ENCODE results near the gene PGM1. TPM values are rescaled to one million over a fixed set of nuclear protein-coding genes. Genes with fewer than 3 reads are reported as not detected.
A peak's percentile ranks its signal among the peaks of the same experiment; 100 is the strongest.

The PGM1 gene
- polyA plus RNA-seq, 4 donors, result 30.7 to 32.4 (median 31.8) TPM

DNA sequence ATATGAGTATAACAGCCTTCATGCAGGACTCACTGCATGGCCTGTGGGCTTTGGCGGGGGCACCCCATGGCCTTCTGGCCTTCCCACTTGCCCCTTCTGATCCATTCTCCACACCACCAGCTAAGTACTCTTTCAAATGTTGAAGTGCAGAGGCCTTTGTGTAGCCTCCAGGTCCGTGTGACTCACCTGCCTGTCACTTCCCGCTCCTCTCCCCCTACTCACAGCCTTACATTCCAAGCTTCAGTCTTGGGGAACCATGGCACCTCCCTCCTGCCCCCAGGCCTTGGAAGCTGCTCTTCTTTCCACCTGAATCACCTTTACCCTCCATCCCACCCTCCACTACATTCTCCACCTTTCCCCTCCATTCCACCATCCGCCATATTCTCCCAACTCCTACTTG lies 69.6 kb downstream of the PGM1 start:
- no peak for DNase-seq (ENCODE audit: low read depth in 4 of 4, low spot score in 3 of 4)

DNA sequence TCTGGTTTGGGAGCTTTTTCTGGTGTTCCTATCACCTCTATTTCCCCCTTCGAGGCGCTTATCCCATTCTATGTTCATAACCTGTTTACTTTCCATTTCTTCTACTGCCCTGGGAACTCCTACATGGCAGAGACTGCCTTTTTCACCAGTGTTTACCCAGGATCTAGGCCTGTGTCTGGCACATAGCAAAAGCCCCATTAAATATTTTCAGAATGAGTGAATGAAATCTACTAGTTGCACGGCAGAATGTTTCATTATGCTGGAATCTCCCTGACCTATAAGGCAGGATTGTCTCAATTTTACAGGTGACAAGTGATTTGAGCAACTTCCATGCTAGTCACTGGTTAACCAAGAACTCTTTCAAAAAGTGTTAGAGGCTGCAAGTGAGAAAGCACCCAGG lies 70.1 kb downstream of the PGM1 start:
- no peak for DNase-seq (ENCODE audit: low read depth in 4 of 4, low spot score in 3 of 4)

DNA sequence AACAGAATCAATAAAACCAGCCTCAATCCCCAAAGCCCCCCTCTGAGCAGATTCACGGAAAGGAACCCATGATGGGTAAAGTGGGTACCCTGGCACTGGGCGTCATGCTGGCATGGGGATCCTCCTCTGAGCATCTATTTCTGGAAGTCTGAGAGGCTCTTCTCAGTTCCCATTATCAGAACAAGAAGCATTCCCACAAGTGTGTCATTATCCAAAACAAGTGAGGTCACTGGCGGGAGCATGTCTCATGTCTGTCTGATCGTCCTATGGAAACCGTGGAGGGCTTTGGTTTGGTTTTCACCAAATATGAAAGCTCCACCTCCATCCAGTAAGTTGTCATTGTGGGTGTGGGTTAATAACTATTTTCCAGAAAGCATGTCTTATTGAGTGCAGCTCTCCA lies 70.7 kb downstream of the PGM1 start:
- DNase-seq (ENCODE audit: low read depth in 4 of 4, low spot score in 3 of 4), result no peak

DNA sequence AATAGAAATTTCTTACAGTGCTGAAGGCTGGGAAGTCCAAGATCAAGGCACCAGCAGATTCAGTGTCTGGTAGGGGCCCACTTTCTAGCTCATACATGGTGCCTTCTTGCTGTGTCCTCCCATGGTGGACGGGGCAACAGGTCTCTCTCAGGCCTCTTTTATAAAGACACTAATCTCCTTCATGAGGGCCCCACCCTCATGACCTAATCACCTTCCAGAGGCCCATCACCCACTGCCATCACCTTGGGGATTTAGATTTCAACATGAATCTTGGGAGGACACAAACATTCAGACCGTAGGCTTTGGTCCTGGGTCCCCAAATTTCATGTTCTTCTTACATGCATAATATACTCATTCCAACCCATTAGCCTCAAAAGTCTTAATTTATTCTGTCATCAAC lies 71.5 kb downstream of the PGM1 start:
- DNase-seq (ENCODE audit: low read depth in 4 of 4, low spot score in 3 of 4), result no peak

- DNase-seq (ENCODE audit: low read depth in 4 of 4, low spot score in 3 of 4), result no peak
These were observed 72.2 kb downstream of the PGM1 start for GRCh38 chr1:63665410-63665809.

GRCh38 chr1:63665824-63666223 lies 72.6 kb downstream of the PGM1 start:
- DNase-seq (ENCODE audit: low read depth in 4 of 4, low spot score in 3 of 4), result no peak

- no peak for DNase-seq (ENCODE audit: low read depth in 4 of 4, low spot score in 3 of 4)
These were observed 75.1 kb downstream of the PGM1 start for GRCh38 chr1:63668298-63668697.

DNA sequence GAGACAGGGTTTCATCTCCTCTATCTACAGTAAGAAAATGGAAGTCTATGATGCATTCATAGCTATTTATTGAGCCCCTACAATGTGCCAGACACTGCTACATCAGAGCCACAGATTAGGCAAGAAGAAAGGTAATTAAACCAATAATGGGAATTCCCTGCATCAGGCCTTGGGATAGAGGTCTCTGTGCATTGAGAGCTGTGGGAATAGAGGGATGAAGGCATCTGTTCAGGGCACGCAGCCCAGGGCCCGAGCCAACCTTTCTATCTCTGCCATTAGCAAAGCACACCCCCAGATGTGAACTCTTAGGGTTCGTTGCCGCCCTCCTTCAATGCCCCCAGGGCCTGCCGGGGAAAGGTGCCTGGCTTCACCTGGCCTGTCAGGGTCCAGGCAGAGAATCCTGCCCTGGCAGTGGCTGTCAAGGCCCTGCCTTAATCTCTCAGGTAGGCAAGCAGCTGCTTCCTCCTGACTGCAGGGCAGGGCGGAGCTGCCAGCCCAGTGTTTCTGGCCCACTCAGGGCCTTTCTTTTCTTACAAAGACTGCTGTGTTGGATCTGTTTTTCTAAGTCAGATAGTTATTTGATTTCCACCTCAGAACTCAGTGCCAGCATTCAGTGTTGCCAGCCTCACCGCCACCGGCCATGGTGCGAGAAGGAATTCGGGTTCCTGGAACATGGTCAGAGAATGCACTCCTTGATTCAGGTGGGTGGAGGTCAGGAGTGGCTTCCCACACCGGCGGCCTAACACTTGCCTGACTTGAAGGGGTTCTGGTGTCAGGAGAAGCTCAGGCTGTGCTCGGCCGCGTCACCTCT lies 76.1 kb downstream of the PGM1 start:
- DNase-seq (ENCODE audit: low read depth in 4 of 4, low spot score in 3 of 4), result no peak

DNA sequence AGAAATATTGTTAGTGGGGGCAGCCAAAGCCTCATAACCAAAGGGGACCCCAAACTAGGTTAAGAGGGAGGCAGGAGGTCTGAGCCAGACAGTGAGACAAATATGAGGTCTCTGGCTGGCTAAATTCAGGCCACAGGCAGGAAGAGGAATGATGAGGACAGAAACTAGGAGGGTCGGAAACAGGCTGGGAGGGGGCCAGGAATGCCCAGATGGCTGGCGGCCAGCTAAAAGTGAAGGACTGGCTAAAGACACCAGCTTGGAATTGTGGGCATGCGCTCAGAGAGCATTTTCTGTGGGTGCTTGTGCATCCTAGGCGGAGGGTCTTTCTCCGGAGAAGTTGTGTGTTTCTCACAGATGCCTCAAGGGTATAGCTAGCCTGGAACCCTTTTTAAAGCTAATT lies 77.0 kb downstream of the PGM1 start:
- DNase-seq (ENCODE audit: low read depth in 4 of 4, low spot score in 3 of 4), result no peak

- no peak for DNase-seq (ENCODE audit: low read depth in 4 of 4, low spot score in 3 of 4)
These were observed 78.3 kb downstream of the PGM1 start for GRCh38 chr1:63671514-63671913.

DNA sequence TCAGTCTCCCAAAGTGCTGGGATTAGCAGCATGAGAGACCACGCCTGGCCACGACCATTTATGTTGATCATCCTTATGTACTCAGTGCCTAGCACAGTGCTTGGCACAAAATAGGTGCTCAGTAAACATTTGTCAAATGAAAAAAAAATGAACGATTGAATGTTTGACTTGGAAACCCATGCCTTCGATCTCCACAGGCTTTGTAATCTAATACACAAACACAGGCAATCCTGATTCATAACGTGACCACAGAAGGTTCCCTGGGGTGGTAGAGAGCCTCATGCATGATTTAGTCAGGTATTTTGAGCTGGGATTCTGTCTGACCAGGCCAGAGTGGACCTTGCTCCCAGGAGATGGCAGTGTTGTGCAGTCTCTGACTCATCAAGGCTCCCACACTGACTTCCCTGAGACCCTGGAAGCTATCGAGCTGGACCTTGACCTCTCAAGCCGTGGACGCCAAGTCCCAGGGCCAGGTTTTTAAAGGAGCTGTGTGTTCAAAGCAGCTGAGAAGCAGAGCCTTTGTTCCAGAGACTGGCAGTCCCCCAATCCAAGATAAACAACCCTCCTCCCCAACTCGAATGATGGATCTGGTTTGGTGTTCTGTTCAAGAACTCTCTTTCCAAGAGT lies 81.1 kb downstream of the PGM1 start:
- peak; percentile 67 to 83 (median 78) for DNase-seq (ENCODE audit: low read depth in 4 of 4, low spot score in 3 of 4)

GRCh38 chr1:63674865-63675419 lies 81.7 kb downstream of the PGM1 start:
- no peak for DNase-seq (ENCODE audit: low read depth in 4 of 4, low spot score in 3 of 4)

DNA sequence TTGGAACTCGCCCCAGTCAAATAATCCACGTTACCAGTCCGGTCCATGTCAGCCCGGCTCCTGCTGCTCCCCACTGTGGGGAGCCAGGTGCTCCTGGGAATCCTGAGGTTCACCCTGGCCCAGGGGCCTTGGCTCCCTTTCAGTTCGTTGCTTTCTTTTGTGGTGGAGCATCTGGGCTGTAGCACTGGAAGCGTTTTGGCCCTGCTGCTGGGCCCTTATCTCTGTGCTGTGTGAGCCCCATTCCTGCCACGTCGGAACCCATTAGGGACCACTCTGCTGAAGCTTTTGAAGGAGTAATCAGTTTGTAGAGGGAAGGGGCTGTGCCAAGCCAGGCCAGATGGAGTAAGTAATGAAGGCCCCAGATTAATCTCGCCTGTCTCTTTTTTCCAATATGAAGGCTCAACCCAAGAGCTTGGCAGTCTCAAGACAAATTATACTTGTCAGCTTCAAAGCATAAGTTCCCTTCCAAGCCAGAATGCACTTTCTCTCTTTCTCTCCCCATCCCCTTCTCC lies 82.3 kb downstream of the PGM1 start:
- DNase-seq (ENCODE audit: low read depth in 4 of 4, low spot score in 3 of 4), result no peak

DNA sequence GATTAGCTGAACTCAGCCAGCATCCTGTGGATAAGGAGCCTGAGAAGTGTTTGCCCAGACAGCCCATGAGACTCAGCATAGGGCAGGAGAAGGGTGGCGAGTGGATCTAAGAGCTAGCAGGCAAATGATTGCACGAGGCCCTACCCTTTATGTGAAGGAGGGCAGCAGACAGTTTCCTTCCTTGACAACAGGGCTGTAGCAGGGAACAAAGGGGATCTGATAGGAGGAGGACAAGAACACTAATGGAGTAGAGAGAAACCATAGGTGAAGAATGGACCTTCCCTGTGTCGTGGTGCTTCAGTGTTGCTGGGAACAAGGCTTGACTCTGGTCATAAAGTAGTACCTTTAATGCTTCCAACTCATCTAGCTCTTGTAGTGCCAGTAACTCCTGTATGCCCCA lies 84.3 kb downstream of the PGM1 start:
- DNase-seq (ENCODE audit: low read depth in 4 of 4, low spot score in 3 of 4), result no peak

DNA sequence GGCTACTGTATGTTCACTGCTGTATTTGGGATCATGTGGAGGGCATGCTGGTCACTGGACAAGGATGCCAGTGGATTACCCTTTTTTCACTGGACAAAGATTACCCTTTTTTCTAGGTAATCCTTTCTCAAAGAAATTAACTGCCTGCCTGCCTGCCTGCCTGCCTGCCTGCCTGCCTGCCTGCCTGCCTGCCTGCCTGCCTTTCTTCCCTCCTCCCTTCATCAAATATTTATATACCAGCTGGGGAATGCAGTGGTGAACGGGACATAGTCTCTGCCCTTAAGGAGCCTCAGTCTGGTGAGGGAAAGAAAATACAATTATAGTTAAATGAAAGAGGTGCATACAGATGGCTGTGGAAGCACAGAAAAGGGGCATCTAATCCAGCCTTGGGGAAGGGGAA lies 85.0 kb downstream of the PGM1 start:
- DNase-seq (ENCODE audit: low read depth in 4 of 4, low spot score in 3 of 4), result no peak

DNA sequence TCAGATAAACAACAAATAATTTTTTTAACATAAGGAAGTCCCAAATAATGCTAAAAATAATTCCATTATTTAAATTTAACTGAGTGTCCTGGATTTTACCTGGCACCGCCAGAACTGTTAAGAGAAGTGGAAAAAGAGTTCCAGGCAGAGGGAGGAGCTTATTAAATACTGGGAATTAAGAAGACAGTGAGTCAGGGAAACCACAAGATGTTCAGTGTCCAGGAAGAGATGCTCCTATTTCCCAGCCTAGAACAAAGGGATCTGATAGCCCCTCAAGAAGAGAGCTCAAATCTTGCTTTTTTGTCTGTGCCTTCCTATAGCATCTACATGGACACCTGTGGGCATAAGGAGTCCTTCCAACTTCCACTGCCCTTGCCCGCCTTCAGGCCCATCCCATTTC lies 85.9 kb downstream of the PGM1 start:
- no peak for DNase-seq (ENCODE audit: low read depth in 4 of 4, low spot score in 3 of 4)

DNA sequence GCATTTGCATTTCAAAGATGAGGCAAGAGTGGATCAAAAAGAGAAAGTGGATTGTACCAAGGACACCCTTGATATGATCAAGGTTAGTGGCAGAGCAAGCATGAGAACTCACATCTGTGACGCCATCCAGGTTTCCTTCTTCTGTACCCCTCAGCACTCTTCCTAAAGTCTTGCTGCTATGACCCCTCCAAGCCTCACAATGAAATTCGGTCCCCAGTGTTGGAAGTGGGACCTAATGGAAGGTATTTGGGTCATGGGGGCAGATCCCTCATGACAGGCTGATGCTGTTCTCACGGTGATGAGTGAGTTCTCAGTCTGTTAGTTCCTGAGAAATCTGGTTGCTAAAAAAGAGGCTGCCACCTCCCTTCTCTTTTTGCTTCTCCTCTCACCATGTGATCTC lies 86.4 kb downstream of the PGM1 start:
- DNase-seq (ENCODE audit: low read depth in 4 of 4, low spot score in 3 of 4), result no peak

GRCh38 chr1:63682936-63683335 lies 89.7 kb downstream of the PGM1 start:
- DNase-seq (ENCODE audit: low read depth in 4 of 4, low spot score in 3 of 4), result no peak

- DNase-seq (ENCODE audit: low read depth in 4 of 4, low spot score in 3 of 4), result no peak
These were observed 90.5 kb downstream of the PGM1 start for GRCh38 chr1:63683759-63684158.

GRCh38 chr1:63686696-63687095 lies 93.5 kb downstream of the PGM1 start:
- DNase-seq (ENCODE audit: low read depth in 4 of 4, low spot score in 3 of 4), result no peak

DNA sequence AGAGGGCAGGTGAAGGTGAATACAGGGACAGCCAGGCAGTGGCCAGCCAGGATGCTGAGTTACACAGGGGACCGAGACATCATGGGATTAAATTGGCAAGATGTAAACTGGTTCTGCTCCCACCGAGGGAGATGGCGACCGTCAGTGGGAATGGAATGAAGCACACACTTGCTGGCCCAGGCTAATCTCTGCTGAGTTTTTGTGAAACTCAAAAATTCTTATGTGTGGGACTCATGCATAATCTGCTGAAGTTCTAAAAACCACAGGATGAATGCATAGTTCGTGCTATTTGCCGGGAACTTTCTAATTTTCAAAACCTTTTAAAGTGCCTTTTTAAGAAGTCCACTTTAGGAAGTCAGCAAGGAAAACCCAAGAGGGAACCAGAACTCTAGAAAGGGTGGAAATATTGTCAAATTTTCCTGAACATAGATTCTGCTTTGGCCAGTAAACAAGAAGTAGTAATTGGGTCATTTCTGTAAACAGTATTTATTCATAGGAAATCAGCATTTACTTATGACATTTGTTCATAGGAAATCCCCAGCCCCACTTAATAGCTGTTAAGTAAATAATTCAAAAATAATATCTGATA lies 95.2 kb downstream of the PGM1 start:
- DNase-seq (ENCODE audit: low read depth in 4 of 4, low spot score in 3 of 4), result no peak
